ENCODE measurements around the gene PRKCZ.

PRKCZ gene

DNA sequence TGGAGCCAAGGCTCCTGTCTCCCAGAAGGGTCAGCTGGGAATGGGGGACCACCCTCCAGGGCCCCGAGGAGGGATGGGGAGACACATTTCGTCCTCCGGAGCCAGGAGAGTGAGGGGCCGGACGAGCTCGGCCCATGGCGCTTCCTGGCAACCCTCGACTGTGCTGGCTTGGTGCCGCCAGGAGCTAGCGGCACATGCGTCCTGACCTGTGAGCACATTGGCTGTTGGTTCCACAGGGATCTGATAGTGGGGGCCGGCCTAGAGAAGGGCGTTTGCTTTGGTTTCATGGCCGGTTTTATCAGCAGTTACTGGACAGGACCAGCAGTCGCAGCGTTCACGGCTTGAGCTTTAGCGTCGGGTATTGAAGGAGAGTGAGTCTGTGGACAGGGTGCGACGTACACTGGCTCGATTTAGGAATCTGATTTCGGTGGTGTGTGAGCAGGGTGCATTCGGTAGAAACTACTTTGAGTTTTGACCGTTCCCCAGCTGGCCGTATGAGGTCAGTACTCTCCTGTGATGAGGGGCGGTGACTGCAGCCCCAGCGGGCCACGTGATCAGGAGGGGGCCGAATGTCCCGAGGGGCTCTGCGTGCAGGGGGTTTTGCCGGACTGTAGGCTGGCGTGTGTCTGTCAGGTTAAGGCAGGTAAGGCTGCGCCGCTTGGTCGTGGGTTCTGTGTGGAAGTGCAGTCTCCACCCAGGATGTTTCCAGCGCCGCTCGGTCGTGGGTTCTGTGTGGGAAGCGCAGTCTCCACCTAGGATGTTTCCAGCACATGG lies 125.7 kb downstream of the PRKCZ start:
- no peaks in the 10 kb centered on the region; the same call in 1 of the 2 replicates for H3K4me1 ChIP-seq (ENCODE audit: control insufficient read depth, insufficient read depth, low read length)
- no peak overlapping the region for H3K9ac ChIP-seq (ENCODE audit: low read depth, low read length)
- H3K36me3 ChIP-seq (ENCODE audit: control insufficient read depth, insufficient read depth, low read length): peaks cover 46% of the 10 kb centered on the region

DNA sequence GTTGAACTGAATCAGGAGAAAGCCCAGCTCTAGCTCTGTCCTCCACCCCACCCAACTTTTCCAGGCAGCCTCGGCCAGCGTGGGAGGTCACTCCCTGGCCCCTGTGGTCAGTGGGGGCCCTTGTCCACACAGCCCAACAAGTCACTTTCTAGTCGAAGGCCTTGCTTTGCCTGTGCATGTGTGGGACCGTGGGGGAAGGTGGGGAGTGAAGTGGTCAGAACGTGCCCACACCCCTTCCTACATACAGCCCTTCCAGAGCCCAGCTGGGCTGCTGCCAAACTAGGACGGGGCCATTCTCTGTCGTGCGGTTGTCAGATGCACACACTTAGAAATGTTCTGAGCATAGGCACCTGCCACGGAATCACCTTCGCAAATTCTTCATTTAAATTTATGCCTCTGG lies 126.4 kb downstream of the PRKCZ start:
- Histone ChIP-seq H3K27ac (ENCODE audit: low read depth, low read length) (no peak overlapping the region), H3K27me3 (ENCODE audit: control insufficient read depth, insufficient read depth, low read length) (no peaks in the 10 kb centered on the region), H3K4me1 (ENCODE audit: control insufficient read depth, insufficient read depth, low read length) (no peaks in the 10 kb centered on the region; the same call in 1 of the 2 replicates), H3K36me3 (ENCODE audit: control insufficient read depth, insufficient read depth, low read length) (peaks cover 43% of the 10 kb centered on the region), H3K9ac (ENCODE audit: low read depth, low read length) (no peak overlapping the region), H3K9me3 (ENCODE audit: control insufficient read depth, insufficient read depth, low read length) (no peaks in the 10 kb centered on the region), H3K4me3 (ENCODE audit: low read depth, low read length) (no peak overlapping the region)

More for the DNA sequence above, 125.7 kb downstream of the PRKCZ start:
- Histone ChIP-seq H3K9me3 (ENCODE audit: control insufficient read depth, insufficient read depth, low read length) (no peaks in the 10 kb centered on the region), H3K4me3 (ENCODE audit: low read depth, low read length) (no peak overlapping the region), H3K27ac (ENCODE audit: low read depth, low read length) (no peak overlapping the region), H3K27me3 (ENCODE audit: control insufficient read depth, insufficient read depth, low read length) (no peaks in the 10 kb centered on the region)

DNA sequence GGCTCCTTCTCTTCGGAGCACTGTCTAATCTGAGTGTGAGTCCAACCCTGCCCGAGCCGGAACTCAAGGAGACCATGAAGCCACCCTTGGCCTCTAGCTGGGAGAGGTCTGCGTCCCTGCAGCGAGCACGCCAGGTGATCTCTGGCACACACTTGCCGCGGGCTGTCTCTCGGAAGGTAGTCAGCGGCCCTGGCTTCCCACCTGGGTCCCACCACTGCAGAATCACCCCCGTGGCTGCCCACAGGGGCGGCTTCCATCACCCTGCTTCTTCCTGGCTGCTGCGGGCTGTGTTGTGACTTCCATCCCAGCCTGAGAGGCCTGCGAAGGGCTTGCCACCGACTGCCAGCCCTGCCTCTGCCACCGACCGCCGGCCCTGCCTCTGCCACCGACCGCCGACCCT lies 127.3 kb downstream of the PRKCZ start:
- Histone ChIP-seq H3K27me3 (ENCODE audit: control insufficient read depth, insufficient read depth, low read length) (no peaks in the 10 kb centered on the region), H3K9ac (ENCODE audit: low read depth, low read length) (no peak overlapping the region), H3K9me3 (ENCODE audit: control insufficient read depth, insufficient read depth, low read length) (no peaks in the 10 kb centered on the region), H3K27ac (ENCODE audit: low read depth, low read length) (no peak overlapping the region), H3K4me3 (ENCODE audit: low read depth, low read length) (no peak overlapping the region), H3K4me1 (ENCODE audit: control insufficient read depth, insufficient read depth, low read length) (no peaks in the 10 kb centered on the region; the same call in 1 of the 2 replicates), H3K36me3 (ENCODE audit: control insufficient read depth, insufficient read depth, low read length) (peaks cover 35% of the 10 kb centered on the region)

DNA sequence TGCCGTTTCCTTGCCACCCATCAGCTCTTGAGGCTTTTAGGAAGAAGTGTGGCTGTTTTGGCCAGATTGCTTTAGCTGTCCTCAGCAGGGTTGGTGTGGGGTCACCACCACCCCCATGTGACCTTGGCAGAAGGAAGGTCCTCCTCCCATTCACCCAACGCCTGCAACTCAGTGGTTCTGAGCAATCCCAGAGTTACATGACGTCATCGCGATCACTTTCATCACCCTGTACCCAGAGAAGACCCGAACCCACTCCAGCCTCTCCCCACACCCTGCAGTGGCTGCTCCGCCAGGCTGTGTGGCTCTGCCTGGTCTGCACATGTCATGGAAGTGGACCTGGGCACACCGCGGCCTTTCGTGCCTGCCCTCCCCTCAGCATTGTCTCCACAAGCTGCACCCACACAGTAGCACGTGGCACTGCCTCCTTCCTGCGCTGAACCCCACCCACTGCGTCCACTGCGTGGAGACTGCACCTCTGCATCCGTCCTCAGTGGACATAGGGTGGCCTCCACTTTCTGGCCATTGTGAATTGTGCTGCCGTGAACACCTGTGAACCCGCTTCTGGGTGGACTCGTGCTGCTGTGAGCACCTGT lies 127.8 kb downstream of the PRKCZ start:
- Histone ChIP-seq H3K9ac (ENCODE audit: low read depth, low read length) (no peak overlapping the region), H3K4me3 (ENCODE audit: low read depth, low read length) (no peak overlapping the region), H3K36me3 (ENCODE audit: control insufficient read depth, insufficient read depth, low read length) (peaks cover 35% of the 10 kb centered on the region), H3K9me3 (ENCODE audit: control insufficient read depth, insufficient read depth, low read length) (no peaks in the 10 kb centered on the region), H3K4me1 (ENCODE audit: control insufficient read depth, insufficient read depth, low read length) (no peaks in the 10 kb centered on the region; the same call in 1 of the 2 replicates), H3K27ac (ENCODE audit: low read depth, low read length) (no peak overlapping the region), H3K27me3 (ENCODE audit: control insufficient read depth, insufficient read depth, low read length) (no peaks in the 10 kb centered on the region)

DNA sequence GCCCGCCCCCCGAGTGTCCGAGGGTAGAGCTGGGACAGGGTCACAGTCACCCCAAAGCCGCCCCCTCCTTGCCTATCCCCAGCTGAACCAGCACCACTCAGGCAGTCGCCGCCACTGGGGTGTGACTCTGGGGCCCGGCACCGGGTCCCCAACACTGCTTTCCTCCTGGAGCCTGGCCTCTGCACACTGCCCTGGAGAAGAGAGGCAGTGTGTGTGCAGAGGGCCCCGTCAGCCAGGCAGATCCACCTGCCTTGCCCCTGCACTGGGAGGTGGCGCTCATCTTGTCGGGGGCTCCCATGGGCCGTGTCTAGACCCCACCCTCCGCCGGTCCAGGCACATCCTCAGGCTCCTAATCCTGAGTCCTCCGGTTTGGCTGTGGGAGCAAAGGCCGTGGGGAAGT lies 128.7 kb downstream of the PRKCZ start:
- no peak overlapping the region for H3K9ac ChIP-seq (ENCODE audit: low read depth, low read length)
- H3K4me1 ChIP-seq (ENCODE audit: control insufficient read depth, insufficient read depth, low read length): no peaks in the 10 kb centered on the region; the same call in 1 of the 2 replicates
- H3K4me3 ChIP-seq (ENCODE audit: low read depth, low read length): no peak overlapping the region
- peaks cover 35% of the 10 kb centered on the region for H3K36me3 ChIP-seq (ENCODE audit: control insufficient read depth, insufficient read depth, low read length)
- no peaks in the 10 kb centered on the region for H3K27me3 ChIP-seq (ENCODE audit: control insufficient read depth, insufficient read depth, low read length)
- no peak overlapping the region for H3K27ac ChIP-seq (ENCODE audit: low read depth, low read length)
- no peaks in the 10 kb centered on the region for H3K9me3 ChIP-seq (ENCODE audit: control insufficient read depth, insufficient read depth, low read length)

DNA sequence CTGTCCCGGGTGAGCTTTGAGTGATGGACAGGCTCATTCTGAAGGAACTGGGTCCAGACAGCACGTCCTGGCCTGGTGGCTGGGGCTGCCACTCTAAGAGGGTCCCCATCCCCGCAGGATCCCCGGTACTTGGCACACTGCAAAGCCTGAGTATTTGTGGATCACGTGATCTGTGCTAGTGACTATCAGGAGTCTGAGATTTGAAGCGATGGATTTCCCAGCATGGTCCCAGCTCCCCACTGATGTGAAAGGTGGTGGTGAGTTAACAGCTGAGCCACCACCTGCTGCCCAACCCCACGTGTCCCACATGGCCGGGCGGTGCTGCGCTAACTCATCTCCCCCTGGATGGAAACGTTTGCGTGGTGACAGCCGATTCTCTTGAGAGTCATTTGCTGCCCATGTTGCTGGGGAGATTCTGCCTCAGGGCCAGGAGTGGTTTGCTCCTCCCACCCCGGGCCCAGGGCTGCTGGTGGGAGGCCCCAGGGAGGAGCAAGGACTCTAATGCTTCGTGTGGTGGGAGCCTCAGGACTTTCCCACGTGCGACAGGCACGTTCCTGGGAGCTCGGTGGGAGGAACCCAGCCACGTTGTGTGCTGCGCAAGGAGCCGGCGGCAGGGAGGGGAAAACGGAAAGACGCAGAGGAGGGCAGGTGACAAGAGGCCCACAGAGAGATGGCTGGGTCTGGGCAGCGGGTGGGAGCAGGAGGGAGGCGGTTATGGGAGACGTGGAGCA lies 129.2 kb downstream of the PRKCZ start:
- H3K9me3 ChIP-seq (ENCODE audit: control insufficient read depth, insufficient read depth, low read length): no peaks in the 10 kb centered on the region
- H3K27me3 ChIP-seq (ENCODE audit: control insufficient read depth, insufficient read depth, low read length): no peaks in the 10 kb centered on the region
- peaks cover 38% of the 10 kb centered on the region for H3K36me3 ChIP-seq (ENCODE audit: control insufficient read depth, insufficient read depth, low read length)
- no peaks in the 10 kb centered on the region for H3K4me1 ChIP-seq (ENCODE audit: control insufficient read depth, insufficient read depth, low read length)
- no peak overlapping the region for H3K4me3 ChIP-seq (ENCODE audit: low read depth, low read length)
- H3K27ac ChIP-seq (ENCODE audit: low read depth, low read length): no peak overlapping the region
- no peak overlapping the region for H3K9ac ChIP-seq (ENCODE audit: low read depth, low read length)

DNA sequence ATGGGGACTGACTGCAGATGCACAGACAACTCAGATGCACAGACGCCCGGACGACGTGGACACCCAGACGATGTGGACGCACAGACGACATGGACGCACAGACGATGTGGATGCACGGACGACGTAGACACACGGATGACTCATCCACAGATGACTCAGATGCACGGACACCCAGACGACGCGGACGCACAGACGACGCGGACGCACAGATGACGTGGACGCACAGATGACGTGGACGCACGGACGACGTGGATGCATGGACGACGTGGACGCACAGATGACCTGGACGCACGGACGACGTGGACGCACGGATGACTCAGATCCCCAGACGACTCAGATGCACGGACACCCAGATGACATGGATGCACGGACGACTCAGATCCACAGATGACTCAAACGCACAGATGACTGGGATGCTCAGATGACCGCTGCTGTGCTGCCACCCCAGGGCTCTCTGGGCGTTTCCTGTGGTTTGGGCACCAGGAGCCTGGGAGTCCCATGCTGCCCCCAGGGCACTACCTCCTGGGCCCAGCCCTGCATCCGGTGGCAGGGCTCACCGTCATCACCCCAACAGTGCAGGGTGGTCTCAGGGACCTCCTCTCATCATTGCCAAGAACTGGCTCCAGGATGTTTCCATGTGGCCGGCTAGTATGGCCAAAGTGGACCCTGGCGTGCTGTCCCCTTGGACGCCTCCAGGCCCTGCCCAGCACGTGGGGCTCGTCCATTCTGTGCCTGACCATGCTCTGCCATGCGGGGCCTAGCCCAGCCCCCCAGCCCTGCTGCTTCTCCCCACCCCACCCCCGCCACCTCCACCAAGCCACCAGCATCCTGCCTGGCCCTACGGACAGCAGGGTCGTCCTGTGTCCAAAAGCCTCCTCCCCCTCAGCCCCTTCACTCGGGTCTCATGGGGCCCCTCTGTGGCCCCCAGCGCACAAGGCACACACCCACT lies 130.4 kb downstream of the PRKCZ start:
- no peak overlapping the region for H3K27ac ChIP-seq (ENCODE audit: low read depth, low read length)
- H3K9ac ChIP-seq (ENCODE audit: low read depth, low read length): no peak overlapping the region
- H3K4me3 ChIP-seq (ENCODE audit: low read depth, low read length): no peak overlapping the region
- no peaks in the 10 kb centered on the region for H3K4me1 ChIP-seq (ENCODE audit: control insufficient read depth, insufficient read depth, low read length)
- peaks cover 42% of the 10 kb centered on the region for H3K36me3 ChIP-seq (ENCODE audit: control insufficient read depth, insufficient read depth, low read length)
- H3K27me3 ChIP-seq (ENCODE audit: control insufficient read depth, insufficient read depth, low read length): no peaks in the 10 kb centered on the region
- H3K9me3 ChIP-seq (ENCODE audit: control insufficient read depth, insufficient read depth, low read length): no peaks in the 10 kb centered on the region

DNA sequence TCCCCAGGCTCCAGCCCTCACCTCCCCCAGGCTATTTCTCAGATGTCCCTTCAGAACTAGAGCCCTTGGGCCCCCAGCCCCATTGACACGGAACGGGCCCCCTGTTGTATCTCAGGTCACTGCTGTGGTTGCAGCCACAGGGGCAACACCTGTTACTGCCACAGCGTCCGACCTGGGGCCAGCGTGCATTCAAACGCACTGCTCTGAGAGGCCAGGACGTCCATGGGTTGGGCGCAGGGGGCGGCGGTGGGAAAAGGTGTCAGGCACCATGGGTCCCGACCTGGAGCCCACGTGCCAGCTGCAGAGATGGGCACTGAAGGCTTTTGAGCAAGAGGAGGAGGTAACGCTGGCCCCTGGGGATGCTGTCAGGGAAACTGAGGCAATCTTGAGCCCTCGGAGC lies 131.1 kb downstream of the PRKCZ start:
- H3K27me3 ChIP-seq (ENCODE audit: control insufficient read depth, insufficient read depth, low read length): no peaks in the 10 kb centered on the region
- no peaks in the 10 kb centered on the region for H3K9me3 ChIP-seq (ENCODE audit: control insufficient read depth, insufficient read depth, low read length)
- no peaks in the 10 kb centered on the region for H3K4me1 ChIP-seq (ENCODE audit: control insufficient read depth, insufficient read depth, low read length)
- no peak overlapping the region for H3K9ac ChIP-seq (ENCODE audit: low read depth, low read length)
- H3K36me3 ChIP-seq (ENCODE audit: control insufficient read depth, insufficient read depth, low read length): peaks cover 40% of the 10 kb centered on the region
- H3K4me3 ChIP-seq (ENCODE audit: low read depth, low read length): no peak overlapping the region
- H3K27ac ChIP-seq (ENCODE audit: low read depth, low read length): no peak overlapping the region

DNA sequence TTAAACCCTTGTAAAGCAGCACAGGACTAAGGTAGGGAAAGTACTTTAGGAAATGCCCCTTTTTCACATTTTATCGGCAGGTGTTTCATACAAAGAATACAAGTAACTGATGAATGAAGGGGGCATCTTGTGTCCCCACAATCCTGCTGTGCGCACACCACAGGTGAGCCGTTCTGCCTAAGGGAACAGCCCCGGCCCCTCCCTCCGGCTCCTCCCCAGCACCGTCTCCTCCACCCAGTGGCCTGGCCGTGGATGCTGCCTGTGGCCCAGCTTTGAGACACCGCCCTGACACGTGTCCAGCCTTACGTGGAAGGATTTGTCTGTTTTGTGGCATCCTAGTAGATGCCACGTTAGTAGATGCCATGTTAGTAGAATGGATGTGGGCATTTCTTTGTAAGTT lies 131.5 kb downstream of the PRKCZ start:
- peaks cover 42% of the 10 kb centered on the region for H3K36me3 ChIP-seq (ENCODE audit: control insufficient read depth, insufficient read depth, low read length)

DNA sequence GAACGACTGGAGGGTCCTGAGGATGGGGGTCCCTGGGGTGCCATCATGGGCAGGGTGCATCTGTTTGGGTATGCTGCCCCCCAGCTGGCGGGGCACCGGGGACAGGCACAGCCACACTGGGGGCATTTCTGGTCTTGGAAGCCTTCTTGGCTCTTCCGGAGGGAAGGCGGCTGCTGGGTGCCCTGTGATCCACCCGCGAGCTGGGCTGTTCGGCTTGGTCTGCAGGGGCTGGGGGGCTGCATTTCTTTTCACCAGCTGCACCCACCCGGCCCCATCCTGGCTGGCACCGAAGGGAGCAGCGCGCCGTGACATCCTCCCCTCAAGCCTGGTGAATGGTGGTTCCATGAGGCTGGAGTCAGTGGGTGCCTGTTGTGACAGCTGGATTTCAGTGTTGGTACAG lies 132.2 kb downstream of the PRKCZ start:
- H3K27ac ChIP-seq (ENCODE audit: low read depth, low read length): no peak overlapping the region
- H3K36me3 ChIP-seq (ENCODE audit: control insufficient read depth, insufficient read depth, low read length): peaks cover 38% of the 10 kb centered on the region
- no peak overlapping the region for H3K4me3 ChIP-seq (ENCODE audit: low read depth, low read length)
- no peak overlapping the region for H3K9ac ChIP-seq (ENCODE audit: low read depth, low read length)
- H3K4me1 ChIP-seq (ENCODE audit: control insufficient read depth, insufficient read depth, low read length): no peaks in the 10 kb centered on the region
- no peaks in the 10 kb centered on the region for H3K9me3 ChIP-seq (ENCODE audit: control insufficient read depth, insufficient read depth, low read length)
- no peaks in the 10 kb centered on the region for H3K27me3 ChIP-seq (ENCODE audit: control insufficient read depth, insufficient read depth, low read length)

More for the DNA sequence above, 131.5 kb downstream of the PRKCZ start:
- H3K9me3 ChIP-seq (ENCODE audit: control insufficient read depth, insufficient read depth, low read length): no peaks in the 10 kb centered on the region
- no peaks in the 10 kb centered on the region for H3K27me3 ChIP-seq (ENCODE audit: control insufficient read depth, insufficient read depth, low read length)
- no peak overlapping the region for H3K27ac ChIP-seq (ENCODE audit: low read depth, low read length)
- no peaks in the 10 kb centered on the region for H3K4me1 ChIP-seq (ENCODE audit: control insufficient read depth, insufficient read depth, low read length)
- no peak overlapping the region for H3K4me3 ChIP-seq (ENCODE audit: low read depth, low read length)
- no peak overlapping the region for H3K9ac ChIP-seq (ENCODE audit: low read depth, low read length)
